GM21786 (cell line): ENCODE results near the gene PUS3.
A peak's percentile ranks its signal among the peaks of the same experiment; 100 is the strongest.
"Not testable (repeated sequence)": the region's sequence is repeated elsewhere in the genome, so short reads cannot be mapped to it uniquely, and the experiment has no call there.

Experiments
- ATAC-seq: cut with Tn5 transposase; IDR thresholded peaks from one replicate; pipeline ENCODE4 v1.9.1; 2021; ENCODE audit not compliant: unreplicated experiment

The PUS3 gene

DNA sequence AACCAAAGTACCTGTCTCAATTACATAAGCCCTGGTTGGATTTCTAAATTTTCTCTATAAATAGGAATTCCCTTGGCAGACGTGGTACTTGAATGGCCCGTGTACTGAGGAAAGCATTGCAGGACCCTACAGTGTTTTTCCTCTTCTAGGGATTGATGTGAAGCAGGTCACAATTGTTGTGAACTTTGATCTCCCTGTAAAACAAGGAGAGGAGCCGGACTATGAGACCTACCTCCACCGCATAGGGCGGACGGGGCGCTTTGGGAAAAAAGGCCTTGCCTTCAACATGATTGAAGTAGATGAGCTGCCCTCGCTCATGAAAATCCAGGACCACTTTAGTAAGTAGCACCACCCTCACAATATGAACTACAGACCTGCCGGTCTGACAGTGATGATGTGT lies 18.0 kb upstream of the PUS3 start:
- ATAC-seq = no peak

DNA sequence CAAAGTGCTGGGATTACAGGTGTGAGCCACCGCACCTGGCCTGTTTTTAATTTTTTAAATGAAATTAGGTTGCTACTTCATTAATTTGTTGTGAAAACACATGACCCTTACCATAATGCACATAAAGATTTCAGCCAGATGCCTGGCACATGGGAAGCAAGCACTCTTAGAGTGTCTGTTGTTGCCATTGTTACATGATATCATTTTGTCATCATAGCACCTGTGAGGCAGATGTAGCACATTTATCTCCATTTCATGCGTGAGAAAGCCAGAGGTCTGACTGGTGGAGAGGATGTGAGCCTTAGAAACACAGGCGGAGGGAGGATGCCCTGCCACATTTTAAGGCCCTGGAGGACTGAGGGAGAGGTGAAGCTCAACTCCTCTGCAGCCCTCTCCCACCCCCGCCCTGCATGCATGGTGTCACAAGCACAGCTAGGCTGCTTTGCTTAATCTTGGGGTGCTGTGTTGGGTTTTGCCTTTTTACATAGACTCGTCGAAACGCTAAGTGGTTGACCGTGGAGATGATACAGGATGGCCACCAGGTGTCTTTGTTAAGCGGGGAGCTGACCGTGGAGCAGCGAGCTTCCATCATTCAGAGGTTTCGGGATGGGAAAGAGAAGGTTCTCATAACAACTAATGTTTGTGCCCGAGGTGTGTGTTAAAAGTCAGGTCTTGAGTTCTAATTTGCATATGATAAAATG lies 15.3 kb upstream of the PUS3 start:
- ATAC-seq = no peak

DNA sequence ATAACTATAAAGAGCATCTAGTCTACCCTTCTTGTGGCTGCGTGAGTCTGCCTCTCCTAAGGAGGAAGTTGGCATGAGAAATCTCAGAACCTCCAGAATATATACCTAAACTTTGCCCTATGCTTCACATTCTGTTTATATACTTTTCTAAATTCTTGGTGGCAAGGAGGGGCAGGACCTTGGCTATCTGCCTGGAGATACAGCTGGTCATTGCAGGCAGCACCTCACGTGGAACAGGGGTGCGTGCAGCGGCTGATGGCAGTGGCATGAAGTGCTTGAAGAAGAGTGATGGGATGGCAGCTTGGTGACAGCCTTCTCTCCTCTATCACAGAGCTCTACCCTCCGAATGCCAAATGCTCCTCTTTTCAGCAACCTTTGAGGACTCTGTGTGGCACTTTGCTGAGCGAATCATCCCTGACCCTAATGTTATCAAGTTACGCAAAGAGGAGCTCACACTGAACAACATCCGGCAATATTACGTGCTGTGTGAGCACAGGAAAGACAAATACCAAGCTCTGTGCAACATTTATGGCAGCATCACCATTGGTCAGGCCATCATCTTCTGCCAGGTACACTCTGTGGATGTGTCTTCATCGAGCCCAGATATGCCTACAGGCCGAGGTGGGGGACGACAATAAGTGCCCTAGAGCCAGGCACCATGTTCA lies 13.8 kb upstream of the PUS3 start:
- ATAC-seq = no peak

GRCh38 chr11:125914601-125915000 lies 11.6 kb upstream of the PUS3 start:
- not testable (repeated sequence) for ATAC-seq

DNA sequence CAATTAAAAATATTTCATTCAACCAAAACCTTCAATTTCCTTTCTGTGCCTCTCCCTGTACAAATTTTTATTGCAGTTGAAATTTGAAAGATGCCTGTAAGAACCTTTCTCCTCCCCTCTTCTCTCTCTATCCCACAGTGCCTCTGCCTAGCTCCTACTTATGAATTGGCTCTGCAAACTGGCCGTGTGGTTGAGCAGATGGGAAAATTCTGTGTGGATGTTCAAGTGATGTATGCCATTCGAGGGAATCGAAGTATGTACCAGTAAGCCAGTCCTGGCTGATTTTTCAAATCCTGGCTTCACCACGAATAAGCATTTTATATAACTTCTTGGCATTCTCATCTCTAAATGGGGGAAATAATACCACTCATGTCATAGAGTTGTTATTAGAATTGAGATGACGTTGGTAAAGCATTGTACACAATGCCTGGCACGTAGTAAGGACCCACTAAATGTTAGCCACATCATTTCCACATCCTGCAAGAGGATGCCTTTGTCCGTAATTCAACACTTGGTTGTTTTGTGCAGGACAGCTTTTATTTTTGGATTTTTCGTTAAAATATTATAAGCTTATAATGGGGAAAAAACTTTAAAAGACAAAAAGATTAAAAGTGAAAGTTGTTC lies 7.3 kb upstream of the PUS3 start:
- ATAC-seq = no peak

- no peak for ATAC-seq
Measured at GRCh38 chr11:125904678-125905077, 1.7 kb upstream of the PUS3 start.

DNA sequence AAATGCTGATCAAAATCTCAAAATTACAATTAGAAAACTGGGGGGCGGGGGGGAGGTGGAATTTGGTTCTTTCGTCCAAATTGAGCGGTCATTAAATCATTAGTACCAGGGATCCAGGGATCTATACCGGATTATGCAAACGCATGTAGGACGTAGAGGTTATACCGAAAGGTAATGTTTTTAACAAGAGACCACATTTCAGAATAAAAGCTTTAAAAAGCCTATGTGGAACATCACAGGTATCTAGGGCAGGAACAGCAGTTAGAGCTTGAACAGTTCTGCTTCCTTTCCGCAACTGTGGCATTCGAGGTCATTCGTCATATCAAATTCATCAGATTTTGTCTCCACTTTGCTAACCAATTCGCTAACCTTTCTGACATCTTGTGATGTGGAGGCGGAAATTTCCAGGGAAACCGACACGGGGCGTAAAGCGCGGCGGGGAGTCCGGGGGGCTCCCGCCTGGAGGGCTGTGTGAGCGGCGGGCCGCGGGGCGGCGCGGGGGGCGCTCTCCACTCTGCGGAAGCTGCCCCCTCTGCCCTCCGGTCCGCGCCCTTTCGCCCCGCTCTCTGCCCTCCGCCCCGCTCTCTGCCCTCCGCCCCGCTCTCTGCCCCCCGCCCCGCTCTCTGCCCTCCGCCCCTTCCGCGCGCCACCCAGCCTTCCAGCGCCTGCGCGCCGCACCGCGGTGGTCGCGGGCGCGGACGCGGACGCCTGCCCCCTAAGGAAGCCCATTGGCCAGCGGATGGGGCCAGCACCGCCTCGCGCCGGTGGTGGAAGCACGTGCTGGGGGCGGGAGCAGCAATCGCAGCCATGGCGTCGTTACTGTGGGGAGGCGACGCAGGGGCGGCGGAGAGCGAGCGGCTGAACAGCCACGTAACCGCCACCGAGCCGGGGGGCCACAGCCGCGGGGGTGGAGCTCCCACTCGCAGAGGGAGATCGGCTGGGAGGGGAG lies 979 bp upstream of the PUS3 start, which contains the start of gene DDX25:
Gene DDX25 (plus strand): TSS at position 798 of the 949 bp plus-strand sequence. CDS start 10 bp downstream, at position 808.
- ATAC-seq = no peak

- ATAC-seq = no peak
Measured at GRCh38 chr11:125902277-125902926, 604 bp downstream of the PUS3 start.

- no peak for ATAC-seq
Measured at GRCh38 chr11:125901872-125902271, 1.1 kb downstream of the PUS3 start.

- ATAC-seq = no peak
Measured at GRCh38 chr11:125892994-125893393, 10.0 kb downstream of the PUS3 start.

- ATAC-seq = no peak
Measured at GRCh38 chr11:125892071-125892470, 10.9 kb downstream of the PUS3 start.

- ATAC-seq = no peak
Measured at GRCh38 chr11:125890447-125891100, 12.4 kb downstream of the PUS3 start.

DNA sequence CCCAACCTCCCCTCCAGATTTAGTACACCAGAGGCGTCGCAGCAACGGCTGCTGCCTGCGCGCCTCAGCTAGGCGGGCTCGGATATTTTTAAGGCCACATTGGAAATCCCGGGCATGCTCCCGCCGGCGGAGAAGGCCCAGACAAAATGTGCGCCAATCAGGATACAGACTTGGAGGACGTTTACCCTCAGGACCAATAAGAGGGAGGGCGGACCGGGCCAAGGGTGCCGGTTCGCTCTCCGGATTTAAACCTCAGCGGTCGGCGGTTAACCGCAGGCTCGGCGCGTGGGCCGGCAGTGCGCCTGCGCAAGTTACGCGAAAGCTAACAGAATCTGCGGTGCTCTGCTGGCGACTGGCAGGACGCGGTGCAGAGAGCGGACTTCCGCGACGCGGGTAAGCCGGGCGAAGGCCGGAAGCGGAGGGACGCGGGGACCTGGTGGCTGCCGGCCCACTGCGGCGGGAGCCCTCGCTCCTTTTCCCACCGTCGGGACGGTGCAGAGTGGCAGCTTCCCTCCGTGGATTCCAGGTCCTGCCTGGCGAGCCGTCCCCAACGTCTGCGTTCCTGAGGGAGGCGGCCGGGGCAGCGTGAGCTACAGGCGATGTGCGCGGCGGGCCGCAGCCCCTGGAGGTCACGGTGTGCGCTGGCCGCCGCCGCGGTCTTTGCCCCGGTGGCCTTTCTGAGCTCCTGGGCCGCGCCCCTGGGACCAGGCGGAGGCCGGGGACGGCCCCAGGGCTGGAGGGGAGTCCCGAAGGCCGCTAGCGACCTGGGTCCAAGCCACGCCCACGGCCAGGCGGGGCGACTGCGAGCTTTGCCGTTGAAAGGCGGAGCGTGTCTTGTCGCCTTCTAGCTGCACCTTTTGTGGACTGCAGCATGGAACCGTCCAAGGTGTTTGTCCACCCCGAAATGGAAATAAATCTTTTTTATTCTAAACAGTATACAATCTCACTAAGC lies 15.4 kb downstream of the PUS3 start, which contains the start of gene HYLS1:
Gene HYLS1 (plus strand): TSS at position 296 of the 952 bp plus-strand sequence. CDS start 11,701 bp downstream, outside the sequence.
- ATAC-seq = peak; percentile 85

GRCh38 chr11:125886997-125887372 lies 16.0 kb downstream of the PUS3 start:
- ATAC-seq = peak; percentile 24

- ATAC-seq = no peak
Measured at GRCh38 chr11:125883375-125883774, 19.6 kb downstream of the PUS3 start.

DNA sequence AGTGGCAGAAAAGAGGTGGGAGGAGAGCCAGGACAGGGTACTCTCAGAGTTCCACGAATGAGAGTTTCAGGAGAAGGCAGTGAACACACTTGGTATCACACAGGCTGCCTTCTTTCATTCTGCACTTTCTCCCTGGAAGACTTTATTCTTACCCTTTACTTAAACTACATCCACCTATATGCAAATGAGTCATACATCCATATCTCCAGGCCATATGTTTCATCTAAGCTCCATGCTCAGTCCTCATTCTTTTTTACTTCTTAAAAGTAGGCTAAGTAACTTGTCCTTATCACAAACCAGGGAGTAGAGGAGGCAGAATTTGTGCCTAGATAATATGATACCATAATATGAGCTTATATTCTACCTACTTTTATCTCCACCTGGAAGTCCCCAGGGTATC lies 21.7 kb downstream of the PUS3 start:
- ATAC-seq = no peak

DNA sequence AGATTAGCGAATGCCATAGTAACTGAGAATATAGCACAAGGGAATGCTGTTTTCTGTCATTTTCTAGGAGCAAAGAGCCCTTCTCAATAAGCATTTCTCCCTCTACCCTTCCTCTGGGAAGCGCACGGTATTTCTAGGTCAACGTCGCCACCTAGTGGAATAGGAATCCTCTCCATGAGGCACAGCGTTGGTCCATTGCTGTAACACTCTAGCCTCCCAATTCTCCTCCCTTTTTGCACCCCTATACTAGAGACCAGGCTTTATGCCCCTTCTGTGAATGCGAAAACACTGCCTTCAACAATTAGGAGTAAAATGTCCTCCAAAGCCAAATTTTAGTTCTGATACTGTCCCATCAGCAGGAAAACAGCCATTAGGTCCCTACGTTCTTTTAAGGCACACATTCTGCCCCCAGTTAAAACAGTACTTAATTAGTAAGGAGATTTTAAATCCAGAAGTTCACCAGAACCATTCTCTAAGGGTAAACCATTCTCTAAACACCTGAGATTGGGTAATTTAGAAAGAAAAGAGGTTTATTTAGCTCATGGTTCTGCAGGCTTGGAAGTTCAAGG lies 28.4 kb downstream of the PUS3 start:
- peak; percentile 84 for ATAC-seq

- ATAC-seq = no peak
Measured at GRCh38 chr11:125873881-125874555, 29.0 kb downstream of the PUS3 start.
